ENCODE data around the gene TMEM164. TPM values are rescaled to one million over a fixed set of nuclear protein-coding genes. Genes with fewer than 3 reads are reported as not detected.

Gene TMEM164
- total RNA-seq, 2 donors from 2014 or later: 12.5 to 14.2 TPM

GRCh38 chrX:110056419-110056818, 53.5 kb downstream of the TMEM164 start:
- DNase-seq (ENCODE audit: low spot score): no peak
- intact Hi-C loops (cut with DNase I): no loop called here

- intact Hi-C loops (cut with DNase I): no loop called here
- DNase-seq (ENCODE audit: low spot score): no peak
Observed at GRCh38 chrX:110059410-110059809, 56.5 kb downstream of the TMEM164 start.

- DNase-seq (ENCODE audit: low spot score): no peak
- intact Hi-C loops (cut with DNase I): no loop called here
Observed at GRCh38 chrX:110060317-110060716, 57.4 kb downstream of the TMEM164 start.

- intact Hi-C loops (cut with DNase I): no loop called here
- no peak for DNase-seq (ENCODE audit: low spot score)
Observed at GRCh38 chrX:110060846-110061537, 58.1 kb downstream of the TMEM164 start.

GRCh38 chrX:110062919-110063318, 60.0 kb downstream of the TMEM164 start:
- intact Hi-C loops (cut with DNase I): no loop called here
- no peak for DNase-seq (ENCODE audit: low spot score)

- intact Hi-C loops (cut with DNase I): no loop called here
- DNase-seq (ENCODE audit: low spot score): no peak
Observed at GRCh38 chrX:110066488-110067225, 63.7 kb downstream of the TMEM164 start.

GRCh38 chrX:110070970-110071369, 68.1 kb downstream of the TMEM164 start:
- no peak for DNase-seq (ENCODE audit: low spot score)
- intact Hi-C loops (cut with DNase I): no loop called here

- no peak for DNase-seq (ENCODE audit: low spot score)
- intact Hi-C loops (cut with DNase I): no loop called here
Observed at GRCh38 chrX:110081320-110081719, 78.4 kb downstream of the TMEM164 start.

- DNase-seq (ENCODE audit: low spot score): no peak
- intact Hi-C loops (cut with DNase I): no loop called here
Observed at GRCh38 chrX:110081740-110082139, 78.8 kb downstream of the TMEM164 start.

- no peak for DNase-seq (ENCODE audit: low spot score)
- intact Hi-C loops (cut with DNase I): no loop called here
Observed at GRCh38 chrX:110082161-110082560, 79.2 kb downstream of the TMEM164 start.

- intact Hi-C loops (cut with DNase I): no loop called here
- DNase-seq (ENCODE audit: low spot score): no peak
Observed at GRCh38 chrX:110086162-110086915, 83.4 kb downstream of the TMEM164 start.

GRCh38 chrX:110086916-110087484, 84.1 kb downstream of the TMEM164 start:
- DNase-seq (ENCODE audit: low spot score): no peak
- intact Hi-C loops (cut with DNase I): no loop called here

GRCh38 chrX:110087485-110088356, 84.8 kb downstream of the TMEM164 start:
- intact Hi-C loops (cut with DNase I): no loop called here
- no peak for DNase-seq (ENCODE audit: low spot score)

- intact Hi-C loops (cut with DNase I): no loop called here
- DNase-seq (ENCODE audit: low spot score): no peak
Observed at GRCh38 chrX:110089656-110090403, 86.9 kb downstream of the TMEM164 start.

GRCh38 chrX:110097920-110098319, 95.0 kb downstream of the TMEM164 start:
- DNase-seq (ENCODE audit: low spot score): no peak
- intact Hi-C loops (cut with DNase I): no loop called here

GRCh38 chrX:110103344-110103743, 100.4 kb downstream of the TMEM164 start:
- intact Hi-C loops (cut with DNase I): no loop called here
- no peak for DNase-seq (ENCODE audit: low spot score)

- DNase-seq (ENCODE audit: low spot score): no peak
- intact Hi-C loops (cut with DNase I): no loop called here
Observed at GRCh38 chrX:110104078-110104477, 101.2 kb downstream of the TMEM164 start.

GRCh38 chrX:110108381-110108821, 105.5 kb downstream of the TMEM164 start:
- intact Hi-C loops (cut with DNase I): no loop called here
- DNase-seq (ENCODE audit: low spot score): no peak
